GM12878 (cell line): Measurements from ENCODE around the gene SBF2. TPM values are rescaled to one million over a fixed set of nuclear protein-coding genes. Genes with fewer than 3 reads are reported as not detected.
A peak's percentile ranks its signal among the peaks of the same experiment; 100 is the strongest.

Experiments
- BACH1 ChIP-seq: fragments of 450-650 bp; IDR thresholded peaks from 2 replicates; pipeline ENCODE4 v1.6.1; 2017; ENCODE audit warnings: mild to moderate bottlenecking, borderline replicate concordance
- BMI1 ChIP-seq: fragments of 450-650 bp; IDR thresholded peaks from 2 replicates; pipeline ENCODE4 v1.6.1; 2016; ENCODE audit warnings: mild to moderate bottlenecking, moderate library complexity, borderline replicate concordance
- CBX3 ChIP-seq: fragments of 200-600 bp; sonication (generic); IDR thresholded peaks from 2 replicates; pipeline ENCODE4 v1.6.1; 2016; ENCODE audit warnings: low read depth, borderline replicate concordance
- CHD1 ChIP-seq: IDR thresholded peaks from 2 replicates; pipeline ENCODE4 v1.6.1; 2012; ENCODE audit warnings: low read depth, low read length, improper control_type of control experiment
- DPF2 ChIP-seq: fragments of 450-650 bp; IDR thresholded peaks from 2 replicates; pipeline ENCODE4 v1.6.1; 2017; ENCODE audit warnings: mild to moderate bottlenecking
- EED ChIP-seq: sonication (generic); IDR thresholded peaks from 2 replicates; pipeline ENCODE4 v1.6.1; 2016; ENCODE audit warnings: antibody characterized with exemption, low read depth
- ESRRA ChIP-seq: IDR thresholded peaks from 2 replicates; pipeline ENCODE4 v1.6.1; 2012; ENCODE audit warnings: mild to moderate bottlenecking, low read length, improper control_type of control experiment
- EZH2 ChIP-seq: IDR thresholded peaks from 2 replicates; pipeline ENCODE4 v1.6.1; 2012; ENCODE audit warnings: low read depth, mild to moderate bottlenecking, control low read depth, inconsistent platforms, low read length, borderline replicate concordance; ENCODE audit not compliant: control insufficient read depth
- GATAD2B ChIP-seq: fragments of 450-650 bp; conservative IDR thresholded peaks from 2 replicates; pipeline ENCODE4 v1.6.1; 2017; ENCODE audit warnings: low read depth, mild to moderate bottlenecking, moderate library complexity
- HDAC6 ChIP-seq: fragments of 200-600 bp; sonication (generic); IDR thresholded peaks from one replicate; pipeline ENCODE4 v1.8.0; 2017; ENCODE audit warnings: antibody characterized with exemption; ENCODE audit not compliant: unreplicated experiment
- JUND ChIP-seq: IDR thresholded peaks from 2 replicates; pipeline ENCODE4 v1.6.1; 2012; ENCODE audit warnings: low read depth, mild to moderate bottlenecking, low read length, improper control_type of control experiment, moderate library complexity
- KLF5 ChIP-seq: fragments of 450-650 bp; IDR thresholded peaks from 2 replicates; pipeline ENCODE4 v1.6.1; 2014; ENCODE audit warnings: mild to moderate bottlenecking; ENCODE audit not compliant: partially characterized antibody
- NFYA ChIP-seq: IDR thresholded peaks from 2 replicates; pipeline ENCODE4 v1.6.1; 2011; ENCODE audit warnings: low read depth, mild to moderate bottlenecking, low read length, improper control_type of control experiment, borderline replicate concordance
- NRF1 ChIP-seq: conservative IDR thresholded peaks from 2 replicates; pipeline ENCODE4 v1.6.1; 2011; ENCODE audit warnings: mild to moderate bottlenecking, low read depth, low read length, improper control_type of control experiment
- PAX8 ChIP-seq: fragments of 450-650 bp; IDR thresholded peaks from 2 replicates; pipeline ENCODE4 v1.6.1; 2017; ENCODE audit warnings: mild to moderate bottlenecking, moderate library complexity
- POLR2AphosphoS5 ChIP-seq: IDR thresholded peaks from 2 replicates; pipeline ENCODE4 v1.6.1; 2011; ENCODE audit warnings: mild to moderate bottlenecking, low read length, inconsistent platforms
- RBBP5 ChIP-seq: fragments of 200-600 bp; sonication (generic); conservative IDR thresholded peaks from 2 replicates; pipeline ENCODE4 v1.6.1; 2016
- RCOR1 ChIP-seq: conservative IDR thresholded peaks from 2 replicates; pipeline ENCODE4 v1.6.1; 2012; ENCODE audit warnings: low read depth, low read length, improper control_type of control experiment
- RFX5 ChIP-seq: IDR thresholded peaks from 2 replicates; pipeline ENCODE4 v1.6.1; 2011; ENCODE audit warnings: low read depth, low read length, improper control_type of control experiment
- SP1 ChIP-seq: IDR thresholded peaks from one replicate; pipeline ENCODE4 v1.6.1; 2011; ENCODE audit warnings: low read depth, low read length
- SREBF2 ChIP-seq: IDR thresholded peaks from 2 replicates; pipeline ENCODE4 v1.6.1; 2012; ENCODE audit warnings: mild to moderate bottlenecking, low read length
- SUZ12 ChIP-seq: fragments of 200-600 bp; sonication (generic); IDR thresholded peaks from one replicate; pipeline ENCODE4 v1.6.1; 2018; ENCODE audit warnings: antibody characterized with exemption, mild to moderate bottlenecking; ENCODE audit not compliant: unreplicated experiment
- TARDBP ChIP-seq: IDR thresholded peaks from 2 replicates; pipeline ENCODE4 v1.6.1; 2016; ENCODE audit warnings: borderline replicate concordance
- YY1 ChIP-seq: IDR thresholded peaks from 2 replicates; pipeline ENCODE4 v1.6.1; 2011; ENCODE audit warnings: low read depth, mild to moderate bottlenecking, low read length
- ZNF24 ChIP-seq: fragments of 450-650 bp; IDR thresholded peaks from 2 replicates; pipeline ENCODE4 v1.6.1; 2017; ENCODE audit warnings: antibody characterized with exemption, mild to moderate bottlenecking
- ZNF274 ChIP-seq: IDR thresholded peaks from one replicate; pipeline ENCODE4 v1.8.0; 2011; ENCODE audit not compliant: insufficient read length, insufficient read depth
- polyA plus RNA-seq, 11 experiments: library from polyadenylated mRNA; depleted of rRNA in 4 of 11; unstranded in 6 of 11; stranded (reverse) in 5 of 11; fragments of >200 nt; fragmentation: Nextera tagmentation in 4 of 11; fragmentation: Illumina TruSeq in 1 of 11; extraction: Ambion mirVana in 4 of 11; extraction: Trizol in 1 of 11; gene quantifications; 1 replicate in 1 of 11; 2 replicates in 10 of 11; pipeline versions ENCODE4 v1.2.1 to v1.2.3, GENCODE V29; 2011 to 2016; ENCODE audit warnings: inconsistent platforms in 2 of 11, missing spikeins in 2 of 11, low read depth in 1 of 11
- total RNA-seq, 4 experiments: library from RNA; depleted of rRNA in 3 of 4; stranded (reverse); fragments of >200 nt in 3 of 4; fragmentation: Illumina TruSeq in 1 of 4; extraction: Trizol in 1 of 4; gene quantifications; 2 replicates each; pipeline versions ENCODE4 v1.2.1 to v1.2.3, GENCODE V29; 2013 to 2021
- TF ChIP-seq, protein P1 (sequence below): fragments of 450-650 bp; IDR thresholded peaks from 2 replicates; pipeline ENCODE4 v1.6.1; 2014; ENCODE audit warnings: mild to moderate bottlenecking
- TF ChIP-seq, protein P2 (sequence below): fragments of 450-650 bp; IDR thresholded peaks from 2 replicates; pipeline ENCODE4 v1.6.1; 2018; ENCODE audit warnings: borderline replicate concordance, mild to moderate bottlenecking; ENCODE audit not compliant: partially characterized antibody
- TF ChIP-seq, protein P3 (sequence below): fragments of 450-650 bp; IDR thresholded peaks from 2 replicates; pipeline ENCODE4 v1.6.1; 2017; ENCODE audit warnings: low read depth, mild to moderate bottlenecking, moderate library complexity

SBF2 gene
- total and polyA plus RNA-seq, 10 of the 15 experiments (the other 5 are each of a cell fraction or from before 2014, with no cell fraction given): 0.24 to 2.3 (median 1.1) TPM

DNA sequence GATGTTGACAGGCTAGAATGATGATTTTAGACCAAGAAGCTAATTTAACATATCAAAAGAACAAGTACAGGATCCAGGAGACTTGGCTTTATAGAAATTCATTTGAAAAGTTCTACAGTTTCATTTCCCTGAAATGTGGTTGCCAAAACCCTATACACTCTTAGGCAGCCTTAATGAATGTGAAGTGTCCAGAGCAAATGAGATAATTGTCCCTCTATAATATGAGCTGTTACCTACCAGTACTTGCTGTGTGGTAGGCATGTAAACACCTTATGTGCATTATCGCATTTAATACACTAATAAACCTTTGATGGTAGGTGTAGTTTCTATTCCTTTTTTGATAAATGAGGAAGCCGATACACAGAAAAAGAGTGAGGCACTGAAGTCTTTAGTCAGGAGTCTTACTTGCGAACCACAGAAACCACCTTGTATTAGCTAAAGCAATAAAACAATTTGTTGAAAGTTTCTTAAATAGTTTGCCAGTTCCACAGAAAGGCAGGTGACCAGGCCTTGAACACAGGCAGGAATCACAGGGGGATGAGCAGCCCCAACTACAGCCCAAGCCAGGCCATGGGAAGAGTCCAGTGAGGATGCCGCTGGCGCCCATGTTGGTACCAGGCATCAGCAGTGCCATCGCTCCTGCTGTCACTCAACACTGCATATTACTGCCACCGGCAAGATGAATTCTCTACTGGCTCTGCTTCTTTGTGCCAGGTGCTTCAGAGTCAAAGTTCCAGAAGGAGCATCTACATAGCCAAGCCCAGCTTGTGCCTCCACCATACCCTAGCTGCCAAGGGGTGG is 548.4 kb downstream of the SBF2 start (continued):
- TF ChIP-seq SREBF2 (no peak), POLR2AphosphoS5 (no peak), ZNF274 (no peak), DPF2 (peak; percentile 97), EED (0 out of 2 replicates have a peak, but pooled peaks have one; percentile 67), HDAC6 (no peak), RCOR1 (0 out of 2 replicates have a peak, but pooled peaks have one; percentile 36), ESRRA (no peak), SP1 (no peak), BACH1 (peak; percentile 63), SUZ12 (no peak), GATAD2B (peak; percentile 60; the same call in 1 of the 2 replicates), CBX3 (no peak), KLF5 (no peak), EZH2 (no peak), NRF1 (no peak), RBBP5 (no peak), CHD1 (no peak), TARDBP (no peak), RFX5 (no peak), BMI1 (peak; percentile 84), ZNF24 (no peak), PAX8 (no peak), JUND (no peak), NFYA (no peak), YY1 (no peak)
- TF ChIP-seq, protein P1, sequence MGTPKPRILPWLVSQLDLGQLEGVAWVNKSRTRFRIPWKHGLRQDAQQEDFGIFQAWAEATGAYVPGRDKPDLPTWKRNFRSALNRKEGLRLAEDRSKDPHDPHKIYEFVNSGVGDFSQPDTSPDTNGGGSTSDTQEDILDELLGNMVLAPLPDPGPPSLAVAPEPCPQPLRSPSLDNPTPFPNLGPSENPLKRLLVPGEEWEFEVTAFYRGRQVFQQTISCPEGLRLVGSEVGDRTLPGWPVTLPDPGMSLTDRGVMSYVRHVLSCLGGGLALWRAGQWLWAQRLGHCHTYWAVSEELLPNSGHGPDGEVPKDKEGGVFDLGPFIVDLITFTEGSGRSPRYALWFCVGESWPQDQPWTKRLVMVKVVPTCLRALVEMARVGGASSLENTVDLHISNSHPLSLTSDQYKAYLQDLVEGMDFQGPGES: no peak
- TF ChIP-seq, protein P2, sequence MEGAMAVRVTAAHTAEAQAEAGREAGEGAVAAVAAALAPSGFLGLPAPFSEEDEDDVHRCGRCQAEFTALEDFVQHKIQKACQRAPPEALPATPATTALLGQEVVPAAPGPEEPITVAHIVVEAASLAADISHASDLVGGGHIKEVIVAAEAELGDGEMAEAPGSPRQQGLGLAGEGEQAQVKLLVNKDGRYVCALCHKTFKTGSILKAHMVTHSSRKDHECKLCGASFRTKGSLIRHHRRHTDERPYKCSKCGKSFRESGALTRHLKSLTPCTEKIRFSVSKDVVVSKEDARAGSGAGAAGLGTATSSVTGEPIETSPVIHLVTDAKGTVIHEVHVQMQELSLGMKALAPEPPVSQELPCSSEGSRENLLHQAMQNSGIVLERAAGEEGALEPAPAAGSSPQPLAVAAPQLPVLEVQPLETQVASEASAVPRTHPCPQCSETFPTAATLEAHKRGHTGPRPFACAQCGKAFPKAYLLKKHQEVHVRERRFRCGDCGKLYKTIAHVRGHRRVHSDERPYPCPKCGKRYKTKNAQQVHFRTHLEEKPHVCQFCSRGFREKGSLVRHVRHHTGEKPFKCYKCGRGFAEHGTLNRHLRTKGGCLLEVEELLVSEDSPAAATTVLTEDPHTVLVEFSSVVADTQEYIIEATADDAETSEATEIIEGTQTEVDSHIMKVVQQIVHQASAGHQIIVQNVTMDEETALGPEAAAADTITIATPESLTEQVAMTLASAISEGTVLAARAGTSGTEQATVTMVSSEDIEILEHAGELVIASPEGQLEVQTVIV: no peak
- TF ChIP-seq, protein P3, sequence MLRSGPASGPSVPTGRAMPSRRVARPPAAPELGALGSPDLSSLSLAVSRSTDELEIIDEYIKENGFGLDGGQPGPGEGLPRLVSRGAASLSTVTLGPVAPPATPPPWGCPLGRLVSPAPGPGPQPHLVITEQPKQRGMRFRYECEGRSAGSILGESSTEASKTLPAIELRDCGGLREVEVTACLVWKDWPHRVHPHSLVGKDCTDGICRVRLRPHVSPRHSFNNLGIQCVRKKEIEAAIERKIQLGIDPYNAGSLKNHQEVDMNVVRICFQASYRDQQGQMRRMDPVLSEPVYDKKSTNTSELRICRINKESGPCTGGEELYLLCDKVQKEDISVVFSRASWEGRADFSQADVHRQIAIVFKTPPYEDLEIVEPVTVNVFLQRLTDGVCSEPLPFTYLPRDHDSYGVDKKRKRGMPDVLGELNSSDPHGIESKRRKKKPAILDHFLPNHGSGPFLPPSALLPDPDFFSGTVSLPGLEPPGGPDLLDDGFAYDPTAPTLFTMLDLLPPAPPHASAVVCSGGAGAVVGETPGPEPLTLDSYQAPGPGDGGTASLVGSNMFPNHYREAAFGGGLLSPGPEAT: peak; percentile 76; the same call in 1 of the 2 replicates
